CD14-positive monocyte (primary cell): Measurements from ENCODE around the gene F10. TPM values are rescaled to one million over a fixed set of nuclear protein-coding genes. Genes with fewer than 3 reads are reported as not detected.

Source experiments
- DNase-seq, 3 donors: peaks; one replicate each; pipeline ENCODE4 v3.0.0-alpha.2; 2011 to 2022
- H2AFZ ChIP-seq: 2 replicates; pipeline ENCODE4 v1.6.0; 2012; ENCODE audit warnings: mild to moderate bottlenecking, low read depth, low read length, inconsistent platforms; ENCODE audit not compliant: insufficient read depth, poor library complexity, severe bottlenecking
- H3K27ac ChIP-seq, 2 donors: 1 replicate in 1 of 2; 2 replicates in 1 of 2; pipeline ENCODE4 v1.5.1; 2012 to 2013; ENCODE audit warnings: low read length in 2 of 2, control low read depth in 1 of 2, inconsistent platforms in 1 of 2, low read depth in 1 of 2, mild to moderate bottlenecking in 1 of 2
- H3K27me3 ChIP-seq, 2 donors: one replicate each; pipeline versions ENCODE4 v1.6.0 to v1.6.1; 2011 to 2013; ENCODE audit warnings: low read length in 2 of 2; ENCODE audit not compliant: control insufficient read depth in 2 of 2, insufficient read depth in 2 of 2
- H3K36me3 ChIP-seq, 2 donors: replicated peaks in 1 of 2; 1 replicate in 1 of 2; 2 replicates in 1 of 2; pipeline versions ENCODE4 v1.5.1 to v1.6.1; 2012 to 2013; ENCODE audit warnings: low read length in 2 of 2, control low read depth in 1 of 2, inconsistent platforms in 1 of 2, mild to moderate bottlenecking in 1 of 2; ENCODE audit not compliant: insufficient read depth in 2 of 2, control insufficient read depth in 1 of 2
- H3K4me1 ChIP-seq, 2 donors: 1 replicate in 1 of 2; 2 replicates in 1 of 2; pipeline versions ENCODE4 v1.5.1 to v1.6.1; 2012 to 2013; ENCODE audit warnings: low read length in 2 of 2, control low read depth in 1 of 2, inconsistent platforms in 1 of 2, mild to moderate bottlenecking in 1 of 2, moderate library complexity in 1 of 2; ENCODE audit not compliant: insufficient read depth in 2 of 2, control insufficient read depth in 1 of 2
- H3K4me2 ChIP-seq: replicated peaks from 2 replicates; pipeline ENCODE3; 2012; ENCODE audit warnings: low read length, moderate library complexity, mild to moderate bottlenecking; ENCODE audit not compliant: poor library complexity, severe bottlenecking; ENCODE audit errors: extremely low read depth
- H3K4me3 ChIP-seq, 3 experiments: fragments of 200-600 bp in 1 of 3; sonication (generic) in 1 of 3; replicated peaks in 1 of 3; 1 replicate in 2 of 3; 2 replicates in 1 of 3; pipeline ENCODE4 v1.5.1; 2011 to 2013; ENCODE audit warnings: low read length in 3 of 3, mild to moderate bottlenecking in 3 of 3, control low read depth in 2 of 3, low read depth in 2 of 3, inconsistent platforms in 1 of 3, moderate library complexity in 1 of 3
- H3K79me2 ChIP-seq: 2 replicates; pipeline ENCODE4 v1.6.0; 2012; ENCODE audit warnings: mild to moderate bottlenecking, control low read depth, inconsistent platforms, low read length, moderate library complexity; ENCODE audit not compliant: insufficient read depth
- H3K9ac ChIP-seq: 2 replicates; pipeline ENCODE4 v1.6.0; 2017; ENCODE audit warnings: low read length, mild to moderate bottlenecking; ENCODE audit not compliant: insufficient read depth, poor library complexity, severe bottlenecking
- H3K9me3 ChIP-seq, 2 donors: replicated peaks in 1 of 2; 1 replicate in 1 of 2; 2 replicates in 1 of 2; pipeline versions ENCODE4 v1.5.1 to v1.6.1; 2012 to 2013; ENCODE audit warnings: low read length in 2 of 2, control low read depth in 1 of 2; ENCODE audit not compliant: control insufficient read depth in 1 of 2, insufficient read depth in 1 of 2
- H4K20me1 ChIP-seq: 2 replicates; pipeline ENCODE4 v1.6.0; 2012; ENCODE audit warnings: mild to moderate bottlenecking, low read length, control low read depth, moderate library complexity; ENCODE audit not compliant: insufficient read depth
- H3K27ac Mint-ChIP-seq, 7 donors: one replicate each; pipeline ENCODE4 v1.8.0; 2020; ENCODE audit warnings: mild to moderate bottlenecking in 7 of 7, mixed read lengths in 7 of 7, moderate library complexity in 6 of 7, inconsistent platforms in 2 of 7
- H3K27me3 Mint-ChIP-seq, 3 donors: one replicate each; pipeline ENCODE4 v1.8.0; 2021 to 2022; ENCODE audit warnings: low read depth in 3 of 3, mild to moderate bottlenecking in 3 of 3, mixed read lengths in 3 of 3, moderate library complexity in 3 of 3, inconsistent platforms in 1 of 3
- H3K36me3 Mint-ChIP-seq, 2 donors: one replicate each; pipeline ENCODE4 v1.8.0; 2020; ENCODE audit warnings: mixed read lengths in 2 of 2, inconsistent platforms in 1 of 2, mild to moderate bottlenecking in 1 of 2
- H3K4me1 Mint-ChIP-seq: one replicate; pipeline ENCODE4 v1.8.0; 2020; ENCODE audit warnings: mild to moderate bottlenecking, mixed read lengths
- H3K4me3 Mint-ChIP-seq, 2 donors: one replicate each; pipeline ENCODE4 v1.8.0; 2020; ENCODE audit warnings: mild to moderate bottlenecking in 2 of 2, mixed read lengths in 2 of 2, moderate library complexity in 1 of 2
- H3K9me3 Mint-ChIP-seq, 7 donors: one replicate each; pipeline ENCODE4 v1.8.0; 2020 to 2022; ENCODE audit warnings: mixed read lengths in 7 of 7, mild to moderate bottlenecking in 6 of 7, moderate library complexity in 6 of 7, inconsistent platforms in 2 of 7
- CTCF ChIP-seq: fragments of 200-600 bp; IDR thresholded peaks from one replicate; pipeline ENCODE4 v1.8.0; 2022; ENCODE audit warnings: antibody characterized with exemption, mild to moderate bottlenecking
- WGBS: methylation state at CpG from one replicate; pipeline ENCODE4 v1.1.5; 2013; ENCODE audit warnings: missing lambda C conversion rate; ENCODE audit not compliant: insufficient coverage; 5-methylcytosine and 5-hydroxymethylcytosine counted together
- intact Hi-C, 2 donors: fragments of 100-400 bp; cut with micrococcal nuclease; formaldehyde crosslinking; loops; one replicate each; pipeline versions ENCODE4 v1.15.0 to v1.15.1; 2023
- polyA plus RNA-seq, 3 donors: library from polyadenylated mRNA; depleted of rRNA in 1 of 3; unstranded in 2 of 3; stranded (reverse) in 1 of 3; fragments of 300-500 nt in 2 of 3; fragments of >200 nt in 1 of 3; fragmentation: Illumina TruSeq in 2 of 3; gene quantifications; 1 replicate in 2 of 3; 2 replicates in 1 of 3; pipeline ENCODE4 v1.2.3, GENCODE V29; 2012 to 2021

Gene F10
- polyA plus RNA-seq, 3 donors = not detected

DNA sequence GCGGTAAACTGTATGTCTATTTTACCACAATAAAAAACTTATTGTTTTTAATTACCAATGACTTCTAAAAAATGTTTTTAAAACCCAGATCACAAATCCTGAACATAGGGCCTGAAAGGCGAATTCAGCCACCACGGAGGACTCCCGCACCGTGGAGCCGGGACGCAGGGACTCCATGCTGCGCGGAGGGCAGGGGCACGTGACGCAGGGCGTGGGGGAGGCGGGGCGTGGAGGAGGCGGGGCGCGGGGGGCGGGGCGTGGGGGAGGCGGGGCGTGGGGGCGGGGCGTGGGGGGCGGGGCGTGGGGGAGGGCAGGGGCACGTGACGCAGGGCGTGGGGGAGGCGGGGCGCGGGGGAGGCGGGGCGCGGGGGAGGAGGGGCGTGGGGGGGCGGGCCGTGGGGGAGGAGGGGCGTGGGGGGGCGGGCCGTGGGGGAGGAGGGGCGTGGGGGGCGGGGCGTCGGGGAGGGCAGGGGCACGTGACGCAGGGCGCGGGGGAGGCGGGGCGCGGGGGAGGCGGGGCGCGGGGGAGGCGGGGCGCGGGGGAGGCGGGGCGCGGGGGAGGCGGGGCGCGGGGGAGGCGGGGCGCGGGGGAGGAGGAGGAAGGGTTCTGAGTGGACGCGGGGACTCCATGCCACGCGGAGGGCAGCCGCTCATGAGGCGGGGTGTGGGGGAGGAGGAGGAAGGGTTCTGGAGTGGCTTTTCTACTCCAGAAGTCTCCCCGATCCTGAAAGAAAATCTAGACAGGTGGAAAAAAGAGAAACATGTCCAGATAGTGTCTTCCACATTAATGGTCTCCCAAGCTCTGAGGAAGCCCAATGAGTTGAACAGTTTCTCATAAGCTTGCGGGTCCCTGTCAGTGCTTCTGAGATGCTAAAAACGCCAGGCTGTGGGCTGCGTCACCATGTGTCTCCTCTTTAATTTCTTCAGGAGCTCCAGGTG lies 31.5 kb downstream of the F10 start:
- peaks cover 4 to 6% of the 10 kb centered on the region in 2 donors for H3K9me3 ChIP-seq
- peaks cover 6 to 7% of the 10 kb centered on the region in 2 donors for H3K36me3 Mint-ChIP-seq

More for the DNA sequence above, 31.5 kb downstream of the F10 start:
- Mint-ChIP-seq H3K4me1 (peaks cover 27% of the 10 kb centered on the region), H3K9me3 (peaks cover 2 to 22% (median 9%) of the 10 kb centered on the region in 7 donors), H3K4me3 (peak overlapping the region; percentile 83 to 91), H3K27me3 (peaks cover 27 to 38% (median 32%) of the 10 kb centered on the region in 3 donors), H3K27ac (peak overlapping the region; percentile 45 to 91 (median 75))
- no peaks in the 10 kb centered on the region for H3K79me2 ChIP-seq
- peak overlapping the region; percentile 94 for H3K4me2 ChIP-seq
- no peaks in the 10 kb centered on the region for H4K20me1 ChIP-seq
- H3K27me3 ChIP-seq = peaks cover 13 to 27% of the 10 kb centered on the region in 2 donors
- no peaks in the 10 kb centered on the region for H3K36me3 ChIP-seq
- WGBS = 11% methylated on average over 5 of the region's 76 CpGs
- peak overlapping the region; percentile 31 to 77 (median 46) for H3K4me3 ChIP-seq
- intact Hi-C loops = loop anchor here (2.0 to 5.0 kb wide), 2 partner anchors 55 to 143 kb away; partner anchors contain the start of genes CUL4A (in 2 of the 2), PCID2 (in 2 of the 2) and LAMP1 (in 1 of the 2)
- H3K27ac ChIP-seq = peak overlapping the region in 1 of 2 donors; percentile 45
- DNase-seq = peak; percentile 61 to 81 (median 64)
- H2AFZ ChIP-seq = peak overlapping the region; percentile 100
- peaks cover 24 to 28% of the 10 kb centered on the region in 2 donors for H3K4me1 ChIP-seq
- peak overlapping the region; percentile 67 for H3K9ac ChIP-seq
- TF ChIP-seq CTCF = no peak
